Suprapubic skin (tissue), 4 donors: ENCODE results near the gene MRGPRF. TPM values are rescaled to one million over a fixed set of nuclear protein-coding genes. Genes with fewer than 3 reads are reported as not detected.

Experiments used
- DNase-seq, 2 donors: peaks; one replicate each; pipeline ENCODE4 v3.0.0-alpha.2; 2019; ENCODE audit warnings: low spot score in 2 of 2
- H3K27ac ChIP-seq: fragments of 200-600 bp; sonication (generic); one replicate; pipeline ENCODE4 v1.5.1; 2019
- H3K27me3 ChIP-seq: fragments of 200-600 bp; sonication (generic); one replicate; pipeline ENCODE4 v1.5.1; 2019
- H3K36me3 ChIP-seq: fragments of 200-600 bp; sonication (generic); one replicate; pipeline ENCODE4 v1.5.1; 2019
- H3K4me1 ChIP-seq: fragments of 200-600 bp; sonication (generic); one replicate; pipeline ENCODE4 v1.5.1; 2019
- H3K4me3 ChIP-seq: fragments of 200-600 bp; sonication (generic); one replicate; pipeline ENCODE4 v1.5.1; 2019; ENCODE audit warnings: mild to moderate bottlenecking
- H3K9me3 ChIP-seq: fragments of 200-600 bp; sonication (generic); one replicate; pipeline ENCODE4 v1.5.1; 2019
- CTCF ChIP-seq, 2 donors: fragments of 200-600 bp in 1 of 2; fragments of 450-650 bp in 1 of 2; sonication (generic) in 1 of 2; IDR thresholded peaks; one replicate each; pipeline ENCODE4 v1.5.1; 2016 to 2019; ENCODE audit warnings: antibody characterized with exemption in 2 of 2, mild to moderate bottlenecking in 1 of 2, moderate library complexity in 1 of 2
- EP300 ChIP-seq: sonication (generic); formaldehyde crosslinking; IDR thresholded peaks from one replicate; pipeline ENCODE4 v1.6.1; 2017; ENCODE audit warnings: antibody characterized with exemption
- POLR2A ChIP-seq, 2 donors: fragments of 450-650 bp; IDR thresholded peaks; one replicate each; pipeline ENCODE4 v1.6.1; 2017; ENCODE audit warnings: antibody characterized with exemption in 2 of 2, mild to moderate bottlenecking in 2 of 2, moderate library complexity in 2 of 2
- POLR2AphosphoS5 ChIP-seq, 3 donors: sonication (generic); formaldehyde crosslinking; IDR thresholded peaks; one replicate each; pipeline ENCODE4 v1.6.1; 2017; ENCODE audit warnings: antibody characterized with exemption in 3 of 3
- WGBS: methylation state at CpG from one replicate; pipeline ENCODE4 v1.1.5; 2018; 5-methylcytosine and 5-hydroxymethylcytosine counted together
- total RNA-seq, 4 donors: library from RNA; depleted of rRNA; stranded (reverse); fragments of >200 nt; gene quantifications; one replicate each; pipeline ENCODE4 v1.1.0, GENCODE V29; 2016

MRGPRF gene
- total RNA-seq, 4 donors from 2014 or later, result 2.0 to 9.8 (median 4.8) TPM

DNA sequence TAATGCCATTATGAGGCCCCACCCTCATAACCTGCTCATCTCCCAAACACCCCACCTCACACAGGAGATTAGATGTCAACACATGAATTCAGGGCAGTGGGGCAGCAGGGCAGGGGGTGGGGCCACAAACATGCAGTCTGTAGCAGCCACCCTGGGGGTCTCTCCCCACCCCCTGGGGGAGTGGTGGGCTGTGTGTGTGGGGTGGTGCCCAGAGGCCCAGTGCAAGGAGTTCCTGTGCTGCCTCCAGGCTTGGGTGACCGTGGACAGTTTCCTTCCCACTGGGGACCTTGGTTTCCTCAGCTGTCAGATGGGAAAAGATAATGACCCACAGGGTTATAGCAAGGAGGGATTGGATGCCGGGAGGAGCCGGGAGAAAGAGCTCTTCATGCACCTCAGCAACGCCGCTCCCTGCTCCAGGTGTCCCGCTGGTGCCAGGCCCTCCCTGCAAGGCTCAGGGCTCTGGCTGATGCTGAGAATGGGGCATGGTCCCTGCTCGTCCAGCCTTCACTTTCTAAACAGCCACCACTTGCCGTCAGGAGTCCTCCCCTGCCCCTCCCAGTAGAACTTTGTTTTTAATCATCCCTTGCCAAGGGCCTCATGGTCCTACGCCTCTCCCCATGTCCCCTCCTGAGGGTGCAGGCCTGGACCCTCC is 2.0 kb upstream of the MRGPRF start:
- TF ChIP-seq CTCF (IDR thresholded peaks at IDR 0.05) (no peak), POLR2A (IDR thresholded peaks at IDR 0.05) (no peak), POLR2AphosphoS5 (IDR thresholded peaks at IDR 0.05) (no peak), EP300 (no peak)
- H3K4me1 ChIP-seq, result peaks cover 42% of the 10 kb centered on the region
- peaks cover 39% of the 10 kb centered on the region for H3K27me3 ChIP-seq
- H3K4me3 ChIP-seq, result no peak overlapping the region
- H3K9me3 ChIP-seq, result no peaks in the 10 kb centered on the region
- peak overlapping the region; percentile 80 for H3K27ac ChIP-seq
- no peak for DNase-seq
- 92% methylated on average over 9 of the region's 9 CpGs for WGBS
- H3K36me3 ChIP-seq, result no peaks in the 10 kb centered on the region

DNA sequence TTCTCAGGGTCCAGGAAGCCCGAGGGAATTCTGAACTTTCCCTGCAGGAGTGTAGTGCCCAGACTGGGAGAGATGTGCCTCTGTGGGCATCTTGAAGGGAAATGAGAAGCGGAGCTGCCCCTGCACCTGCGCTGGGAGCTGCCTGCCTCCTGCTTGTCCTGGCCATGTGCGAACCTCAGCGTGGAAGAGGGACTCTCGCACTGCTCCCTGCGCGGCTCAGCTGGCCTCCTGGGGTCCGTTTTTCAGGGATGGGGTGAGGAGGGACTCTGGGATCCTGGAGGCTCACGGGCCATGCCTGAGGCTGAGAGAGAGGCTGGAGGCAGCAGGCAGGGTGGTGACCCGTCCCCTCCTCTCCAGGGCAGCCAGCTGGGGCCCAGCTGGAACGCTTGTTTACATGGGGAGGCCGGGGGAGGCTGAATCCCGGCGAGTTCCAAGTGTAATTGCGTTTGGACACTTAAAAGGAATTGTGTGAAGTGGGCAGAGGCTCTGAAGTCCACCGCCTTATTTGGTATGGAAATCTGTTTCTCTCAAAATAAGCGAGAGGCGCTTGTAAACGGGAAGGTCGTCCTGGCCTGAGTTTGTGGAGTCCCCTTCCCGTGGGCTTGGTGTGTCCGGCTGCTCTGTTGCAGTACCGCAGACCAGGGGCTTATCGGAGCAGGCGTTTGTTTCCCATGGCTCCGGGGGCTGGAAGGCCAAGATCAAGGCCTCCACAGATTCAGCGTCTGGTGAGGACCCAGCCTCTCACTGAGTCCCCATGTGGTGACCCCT is 1.2 kb upstream of the MRGPRF start:
- 63% methylated on average over 21 of the region's 28 CpGs for WGBS
- Histone ChIP-seq H3K4me1 (peaks cover 50% of the 10 kb centered on the region), H3K27me3 (peaks cover 39% of the 10 kb centered on the region), H3K27ac (peak overlapping the region; percentile 80), H3K9me3 (no peaks in the 10 kb centered on the region), H3K4me3 (no peak overlapping the region), H3K36me3 (no peaks in the 10 kb centered on the region)
- no peak for DNase-seq
- TF ChIP-seq EP300 (no peak), CTCF (IDR thresholded peaks at IDR 0.05) (no peak), POLR2A (IDR thresholded peaks at IDR 0.05) (no peak), POLR2AphosphoS5 (IDR thresholded peaks at IDR 0.05) (no peak)

DNA sequence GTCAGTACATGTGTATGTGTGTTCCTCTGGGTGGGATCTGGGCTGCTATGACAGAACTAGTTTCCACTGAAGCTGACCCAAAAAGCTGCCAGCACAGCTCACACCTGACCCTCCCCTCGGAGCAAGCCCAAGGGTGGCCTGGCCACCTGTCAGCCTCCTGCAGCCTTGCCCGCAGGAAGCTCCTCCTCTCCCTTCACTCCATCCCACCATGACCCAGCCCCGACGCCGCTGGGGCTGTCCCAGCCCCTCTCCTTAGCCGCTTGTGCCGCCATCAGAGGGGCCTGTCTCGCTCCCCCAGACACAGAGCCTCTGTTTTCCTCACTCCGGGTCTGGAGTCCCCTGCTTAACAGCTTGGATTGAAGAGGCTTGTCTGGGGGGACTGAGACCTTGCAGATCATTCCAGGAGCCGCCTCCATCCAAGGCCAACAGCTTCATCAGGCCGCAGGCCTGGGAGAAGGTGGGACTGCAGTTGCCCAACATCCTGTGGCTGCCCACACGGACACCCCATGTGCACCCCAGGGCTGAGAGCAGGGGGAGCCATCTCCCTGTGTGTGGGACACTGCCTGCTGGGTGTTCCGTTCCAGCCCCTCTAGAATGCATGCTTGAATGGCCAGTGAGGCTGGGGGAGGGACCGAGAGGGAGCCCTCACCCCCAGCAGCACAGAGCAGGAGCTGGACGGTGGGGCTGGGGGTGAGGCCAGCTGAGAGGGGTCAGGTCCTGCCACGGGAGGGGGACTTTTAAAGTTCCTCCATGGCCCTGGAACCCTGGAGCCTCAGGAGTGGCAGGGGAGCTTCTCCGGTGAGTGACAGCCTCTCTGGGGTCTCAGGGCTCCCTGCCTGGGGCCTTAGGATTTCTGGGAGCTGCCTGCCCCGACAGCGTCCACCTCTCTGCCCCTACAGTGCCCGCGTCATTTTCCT is 696 bp downstream of the MRGPRF start:
- H3K27me3 ChIP-seq, result peaks cover 39% of the 10 kb centered on the region
- peaks cover 66% of the 10 kb centered on the region for H3K4me1 ChIP-seq
- H3K36me3 ChIP-seq, result no peaks in the 10 kb centered on the region
- H3K4me3 ChIP-seq, result peak overlapping the region; percentile 44
- 49% methylated on average over 13 of the region's 21 CpGs for WGBS
- H3K27ac ChIP-seq, result peak overlapping the region; percentile 80
- DNase-seq, result no peak
- TF ChIP-seq POLR2AphosphoS5 (IDR thresholded peaks at IDR 0.05) (no peak), CTCF (IDR thresholded peaks at IDR 0.05) (no peak), POLR2A (IDR thresholded peaks at IDR 0.05) (no peak), EP300 (no peak)
- no peaks in the 10 kb centered on the region for H3K9me3 ChIP-seq

DNA sequence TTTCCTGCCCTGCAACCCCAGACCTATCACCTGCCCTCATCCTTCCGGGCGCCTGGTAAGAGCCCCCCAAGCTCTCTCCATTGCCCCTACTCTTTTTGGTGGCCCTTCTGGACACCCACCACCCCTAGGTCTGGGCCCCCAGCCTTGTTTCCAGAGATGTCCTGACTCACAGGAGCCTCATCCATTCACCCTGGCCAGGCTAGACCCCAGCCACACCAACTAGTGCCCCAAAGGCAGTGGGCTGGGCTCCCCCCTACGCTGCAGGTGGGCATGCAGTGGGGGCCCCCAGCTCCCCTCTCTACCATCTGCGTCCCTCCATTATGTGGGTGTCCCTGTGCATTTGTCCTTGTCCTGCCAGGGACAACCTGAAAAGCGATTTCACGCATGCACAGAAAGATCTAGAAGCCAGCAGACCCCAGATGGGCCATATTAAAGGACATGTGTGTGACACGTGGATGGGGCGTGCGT is 1.4 kb downstream of the MRGPRF start:
- Histone ChIP-seq H3K36me3 (no peaks in the 10 kb centered on the region), H3K4me1 (peaks cover 66% of the 10 kb centered on the region), H3K4me3 (peak overlapping the region; percentile 44), H3K9me3 (no peaks in the 10 kb centered on the region), H3K27me3 (peaks cover 39% of the 10 kb centered on the region), H3K27ac (peak overlapping the region; percentile 80)
- TF ChIP-seq EP300 (no peak), POLR2A (IDR thresholded peaks at IDR 0.05) (no peak), CTCF (IDR thresholded peaks at IDR 0.05) (no peak), POLR2AphosphoS5 (IDR thresholded peaks at IDR 0.05) (no peak)
- no peak for DNase-seq
- 59% methylated on average over 9 of the region's 9 CpGs for WGBS
